Mesenchymal stem cell (in vitro differentiated cells and primary cell): ENCODE data around the gene SULT1A1.
"Not testable (repeated sequence)": the region's sequence is repeated elsewhere in the genome, so short reads cannot be mapped to it uniquely, and the experiment has no call there.

Experiments used
- DNase-seq: peaks from one replicate; pipeline ENCODE4 v3.0.0-alpha.2; 2013
- H2AFZ ChIP-seq: one replicate; pipeline ENCODE4 v1.6.1; 2013; ENCODE audit warnings: low read depth, mild to moderate bottlenecking, control low read depth, inconsistent platforms, low read length, moderate library complexity
- H2AK5ac ChIP-seq: 2 replicates; pipeline ENCODE4 v1.6.1; 2013; ENCODE audit warnings: low read length, moderate library complexity, mild to moderate bottlenecking, inconsistent platforms; ENCODE audit not compliant: severe bottlenecking
- H2BK120ac ChIP-seq: one replicate; pipeline ENCODE4 v1.6.1; 2013; ENCODE audit warnings: low read depth, mild to moderate bottlenecking, inconsistent platforms, low read length, moderate library complexity
- H2BK12ac ChIP-seq, 2 experiments: one replicate each; pipeline ENCODE4 v1.6.1; 2013; ENCODE audit warnings: inconsistent platforms in 2 of 2, low read length in 2 of 2, mild to moderate bottlenecking in 2 of 2, moderate library complexity in 2 of 2, control low read depth in 1 of 2
- H2BK15ac ChIP-seq: one replicate; pipeline ENCODE4 v1.6.1; 2013; ENCODE audit warnings: mild to moderate bottlenecking, low read depth, inconsistent platforms; ENCODE audit not compliant: poor library complexity, severe bottlenecking
- H2BK5ac ChIP-seq: 2 replicates; pipeline ENCODE4 v1.6.1; 2013; ENCODE audit warnings: low read depth, mild to moderate bottlenecking, low read length, control low read depth, inconsistent platforms; ENCODE audit not compliant: poor library complexity, severe bottlenecking
- H3K14ac ChIP-seq, 2 experiments: one replicate each; pipeline ENCODE4 v1.6.1; 2013; ENCODE audit warnings: inconsistent platforms in 2 of 2, low read length in 2 of 2, control low read depth in 1 of 2, mild to moderate bottlenecking in 1 of 2, moderate library complexity in 1 of 2
- H3K18ac ChIP-seq, 2 experiments: one replicate each; pipeline ENCODE4 v1.6.1; 2013; ENCODE audit warnings: inconsistent platforms in 2 of 2, low read length in 2 of 2, control low read depth in 1 of 2, low read depth in 1 of 2, mild to moderate bottlenecking in 1 of 2
- H3K23ac ChIP-seq, 2 experiments: one replicate each; pipeline ENCODE4 v1.6.1; 2013; ENCODE audit warnings: inconsistent platforms in 2 of 2, low read length in 2 of 2, mild to moderate bottlenecking in 2 of 2, moderate library complexity in 2 of 2, control low read depth in 1 of 2
- H3K27ac ChIP-seq: 2 replicates; pipeline ENCODE4 v1.5.1; 2013; ENCODE audit warnings: mild to moderate bottlenecking, moderate library complexity, low read length, control low read depth, inconsistent platforms; ENCODE audit not compliant: poor library complexity, severe bottlenecking
- H3K27me3 ChIP-seq, 2 experiments: 2 replicates each; pipeline versions ENCODE4 v1.6.1 to v1.7.0; 2013; ENCODE audit warnings: low read length in 2 of 2, mild to moderate bottlenecking in 2 of 2, moderate library complexity in 2 of 2, control low read depth in 1 of 2, inconsistent platforms in 1 of 2; ENCODE audit not compliant: control insufficient read depth in 1 of 2, insufficient read depth in 1 of 2
- H3K36me3 ChIP-seq, 2 experiments: 2 replicates each; pipeline versions ENCODE4 v1.6.1 to v1.7.0; 2013; ENCODE audit warnings: low read length in 2 of 2, control low read depth in 1 of 2, inconsistent platforms in 1 of 2, low read depth in 1 of 2, mild to moderate bottlenecking in 1 of 2; ENCODE audit not compliant: insufficient read depth in 2 of 2, control insufficient read depth in 1 of 2
- H3K4ac ChIP-seq, 2 experiments: one replicate each; pipeline ENCODE4 v1.6.1; 2013; ENCODE audit warnings: inconsistent platforms in 2 of 2, low read length in 2 of 2, mild to moderate bottlenecking in 2 of 2, moderate library complexity in 2 of 2, control low read depth in 1 of 2, low read depth in 1 of 2
- H3K4me1 ChIP-seq: 2 replicates; pipeline ENCODE4 v1.6.1; 2013; ENCODE audit warnings: low read depth, low read length, control low read depth; ENCODE audit not compliant: control insufficient read depth, insufficient read depth
- H3K4me2 ChIP-seq: 2 replicates; pipeline ENCODE4 v1.6.1; 2013; ENCODE audit warnings: low read length, mild to moderate bottlenecking, inconsistent platforms; ENCODE audit not compliant: poor library complexity, severe bottlenecking
- H3K4me3 ChIP-seq, 2 experiments: 2 replicates each; pipeline versions ENCODE4 v1.5.1 to v1.7.0; 2013; ENCODE audit warnings: low read length in 2 of 2, mild to moderate bottlenecking in 2 of 2, control low read depth in 1 of 2, low read depth in 1 of 2; ENCODE audit not compliant: insufficient read depth in 1 of 2
- H3K79me1 ChIP-seq: replicated peaks from 2 replicates; pipeline ENCODE4 v1.6.1; 2013; ENCODE audit warnings: mild to moderate bottlenecking, control low read depth, low read length, inconsistent platforms; ENCODE audit not compliant: poor library complexity, severe bottlenecking
- H3K9ac ChIP-seq: 2 replicates; pipeline ENCODE4 v1.7.0; 2013; ENCODE audit warnings: mild to moderate bottlenecking, low read length, moderate library complexity
- H3K9me3 ChIP-seq: 2 replicates; pipeline ENCODE4 v1.7.0; 2013; ENCODE audit warnings: mild to moderate bottlenecking, low read length; ENCODE audit not compliant: control insufficient read depth
- H4K8ac ChIP-seq: one replicate; pipeline ENCODE4 v1.6.1; 2013; ENCODE audit warnings: inconsistent platforms, mild to moderate bottlenecking, low read length, moderate library complexity
- H4K91ac ChIP-seq: one replicate; pipeline ENCODE4 v1.6.1; 2013; ENCODE audit warnings: mild to moderate bottlenecking, low read length, inconsistent platforms
- WGBS: methylation state at CpG from one replicate; pipeline ENCODE4 v1.1.7; 2013; ENCODE audit warnings: mixed read lengths; 5-methylcytosine and 5-hydroxymethylcytosine counted together

The SULT1A1 gene

DNA sequence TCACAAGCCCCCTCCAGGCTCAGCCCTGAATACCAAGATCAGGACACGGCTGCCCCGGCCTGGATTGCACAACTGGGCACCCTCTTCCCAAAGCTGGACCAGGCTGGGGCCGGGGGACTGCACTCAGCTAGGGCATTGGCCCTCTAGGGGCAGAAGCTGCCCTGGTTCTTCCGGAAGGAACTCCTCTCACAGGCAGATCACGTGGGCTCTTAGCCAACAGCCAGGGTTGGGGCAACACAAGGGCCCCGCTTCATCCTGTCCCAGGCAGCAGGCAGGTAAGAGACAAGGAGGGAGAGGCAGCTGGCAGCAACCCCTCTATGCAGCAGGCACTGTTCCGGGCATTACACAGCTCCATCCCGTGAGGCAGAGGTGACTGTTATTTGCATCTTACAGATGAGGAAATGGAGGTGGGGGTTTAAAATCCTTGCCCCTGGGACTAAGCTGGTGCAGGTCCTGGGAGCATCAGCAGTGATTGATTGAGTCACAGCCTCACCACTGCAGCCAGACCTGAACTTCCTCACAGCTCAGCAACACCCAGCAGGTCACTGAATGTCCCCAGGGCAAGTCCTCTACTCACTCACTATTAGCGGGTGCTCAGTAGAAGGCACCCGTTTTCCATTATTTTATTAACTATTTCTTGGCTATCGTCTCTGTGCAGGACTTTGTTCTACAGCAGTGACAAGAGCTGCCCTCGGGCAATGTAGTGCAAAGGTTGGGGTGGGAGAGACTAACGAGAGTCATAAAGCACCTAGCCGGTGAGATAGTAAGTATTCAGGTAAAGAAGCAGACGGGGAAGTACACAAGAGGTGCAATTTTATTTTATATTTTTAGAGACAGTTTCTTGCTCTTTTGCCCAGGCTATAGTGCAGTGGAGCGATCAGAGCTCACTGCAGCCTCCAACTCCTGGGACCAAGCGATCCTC, 2.8 kb upstream of the SULT1A1 start:
- H3K4ac ChIP-seq, H3K18ac ChIP-seq, H2BK15ac ChIP-seq, H2AFZ ChIP-seq, H3K36me3 ChIP-seq, H3K27ac ChIP-seq, H4K91ac ChIP-seq, H3K9me3 ChIP-seq, H3K4me1 ChIP-seq, H2AK5ac ChIP-seq, H3K27me3 ChIP-seq, DNase-seq, H4K8ac ChIP-seq, H2BK120ac ChIP-seq, H3K14ac ChIP-seq, H3K4me3 ChIP-seq, H3K79me1 ChIP-seq, H2BK5ac ChIP-seq, H3K9ac ChIP-seq, H3K23ac ChIP-seq, H2BK12ac ChIP-seq, H3K4me2 ChIP-seq: not testable (repeated sequence)
- WGBS: no CpG with 5 or more reads among the region's 17 CpGs

DNA sequence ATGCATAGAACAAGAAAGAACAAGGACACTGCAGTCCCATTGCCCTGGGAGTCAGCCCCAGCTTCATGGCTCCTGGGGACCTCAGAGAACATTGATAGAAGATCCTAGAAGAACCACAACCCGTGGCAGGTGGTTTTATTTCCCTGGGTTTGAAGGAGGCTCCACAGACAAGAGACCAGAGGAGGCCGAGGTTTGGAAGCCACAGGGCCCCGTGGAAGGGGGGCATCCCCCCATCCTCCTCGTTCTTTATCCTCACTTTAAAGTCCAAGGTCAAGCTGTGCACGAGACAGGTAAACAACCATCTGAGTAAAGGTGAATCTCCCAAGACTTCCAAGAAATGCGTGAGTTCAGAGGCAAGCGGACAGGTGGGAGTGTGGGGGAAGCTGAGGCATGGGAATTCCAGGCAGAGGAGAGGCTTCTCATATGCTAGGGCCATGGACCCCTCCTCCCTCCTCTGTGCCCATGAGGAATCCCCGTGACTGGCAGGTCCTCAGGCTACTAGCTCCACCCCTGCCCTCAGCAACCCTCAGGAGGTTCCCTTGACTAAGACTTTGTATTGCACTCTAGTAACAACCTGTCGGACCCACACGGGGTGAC, 849 bp upstream of the SULT1A1 start:
- H2BK15ac ChIP-seq: no peak overlapping the region
- no peak overlapping the region for H4K91ac ChIP-seq
- no peaks in the 10 kb centered on the region for H3K79me1 ChIP-seq
- no peak overlapping the region for H3K18ac ChIP-seq
- no peak overlapping the region for H3K4me2 ChIP-seq
- 90% methylated on average over 10 of the region's 10 CpGs for WGBS
- H3K9me3 ChIP-seq: no peaks in the 10 kb centered on the region
- no peak for DNase-seq
- H3K9ac ChIP-seq: no peak overlapping the region
- peaks cover 0 to 4% of the 10 kb centered on the region in 2 experiments for H3K27me3 ChIP-seq
- H2BK12ac ChIP-seq: no peak overlapping the region
- no peak overlapping the region for H2BK120ac ChIP-seq
- H3K27ac ChIP-seq: no peak overlapping the region
- H3K4me3 ChIP-seq: no peak overlapping the region
- no peak overlapping the region for H2AK5ac ChIP-seq
- H3K4ac ChIP-seq: no peak overlapping the region
- no peak overlapping the region for H3K14ac ChIP-seq
- H3K23ac ChIP-seq: no peak overlapping the region
- H4K8ac ChIP-seq: no peak overlapping the region
- no peak overlapping the region for H2AFZ ChIP-seq
- H3K4me1 ChIP-seq: peaks cover 6% of the 10 kb centered on the region
- no peak overlapping the region for H2BK5ac ChIP-seq
- H3K36me3 ChIP-seq: no peaks in the 10 kb centered on the region

DNA sequence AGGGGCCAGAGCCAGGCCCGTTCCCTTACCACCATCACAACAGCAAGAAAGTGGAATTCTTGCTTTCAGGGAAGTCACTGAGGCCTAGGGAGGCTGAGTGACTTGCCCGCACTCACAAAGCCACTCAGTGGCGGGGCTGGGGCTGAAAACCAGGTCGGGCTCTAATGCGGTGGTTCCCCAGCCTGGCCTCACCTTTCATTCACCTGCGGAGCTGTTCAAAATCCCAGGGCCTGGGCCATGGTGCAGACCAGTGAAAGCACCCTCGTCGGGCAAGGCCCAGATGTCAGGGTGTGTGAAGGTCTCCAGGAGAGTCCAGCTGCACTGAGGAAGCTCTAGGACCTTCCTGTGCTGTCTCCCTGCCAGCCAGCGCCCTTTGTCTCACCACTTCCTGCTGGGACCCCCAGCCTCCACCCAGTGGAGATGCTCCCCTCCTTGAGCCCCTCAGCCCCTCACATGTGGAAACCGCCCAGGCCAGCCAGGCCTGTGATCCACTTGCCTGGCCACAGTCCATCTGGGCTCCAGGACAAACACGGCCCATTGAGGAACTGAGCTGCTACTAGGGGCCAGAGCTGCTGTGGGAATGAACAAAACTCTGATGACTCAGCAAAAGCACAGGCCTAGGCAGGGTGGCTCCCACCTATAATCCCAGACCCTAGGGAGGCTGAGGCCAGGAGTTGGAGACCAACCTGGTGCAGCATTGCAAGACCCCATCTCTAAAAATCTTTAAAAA, 812 bp downstream of the SULT1A1 start:
- not testable (repeated sequence) for H2AK5ac ChIP-seq, H3K4me1 ChIP-seq, H2BK15ac ChIP-seq, H2AFZ ChIP-seq, H4K8ac ChIP-seq, H3K79me1 ChIP-seq, H2BK12ac ChIP-seq, H2BK120ac ChIP-seq, H2BK5ac ChIP-seq, H3K27ac ChIP-seq, H3K9ac ChIP-seq, H3K4me2 ChIP-seq, H3K23ac ChIP-seq, H3K9me3 ChIP-seq, H3K27me3 ChIP-seq, DNase-seq, H3K36me3 ChIP-seq, H3K4ac ChIP-seq, H3K4me3 ChIP-seq, H4K91ac ChIP-seq
- Histone ChIP-seq H3K14ac (peak overlapping the region in 1 of 2 experiments; percentile 55), H3K18ac (peak overlapping the region in 1 of 2 experiments; percentile 34)
- 87% methylated on average over 8 of the region's 11 CpGs for WGBS

DNA sequence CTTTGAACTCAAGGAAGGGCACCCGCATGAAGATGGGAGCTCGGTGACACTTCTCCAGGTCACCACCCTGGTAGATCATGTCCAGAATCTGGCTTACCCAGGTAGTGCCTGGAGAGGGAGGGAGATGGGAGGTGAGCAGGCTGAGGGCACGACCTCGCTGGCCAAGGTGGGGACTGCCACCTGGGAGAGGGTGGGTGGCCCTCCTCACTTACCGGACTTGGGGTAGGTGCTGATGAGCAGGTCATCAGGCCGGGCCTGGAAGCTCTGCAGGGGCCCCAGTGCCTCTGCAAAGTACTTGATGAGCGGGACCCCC, 1.4 kb downstream of the SULT1A1 start:
- H2BK120ac ChIP-seq, H3K4me2 ChIP-seq, H2BK5ac ChIP-seq, H3K27me3 ChIP-seq, H3K4me3 ChIP-seq, H3K9ac ChIP-seq, H3K18ac ChIP-seq, H4K8ac ChIP-seq, H4K91ac ChIP-seq, H3K79me1 ChIP-seq, H2BK12ac ChIP-seq, H3K27ac ChIP-seq, H2BK15ac ChIP-seq, H2AFZ ChIP-seq, H3K4ac ChIP-seq, H3K23ac ChIP-seq, H3K14ac ChIP-seq, H3K9me3 ChIP-seq, H3K4me1 ChIP-seq, H2AK5ac ChIP-seq, DNase-seq, H3K36me3 ChIP-seq: not testable (repeated sequence)
- 100% methylated on average over 2 of the region's 7 CpGs for WGBS
